Mucosa of descending colon (tissue), 3 donors: ENCODE data around the gene MTMR6. TPM values are rescaled to one million over a fixed set of nuclear protein-coding genes. Genes with fewer than 3 reads are reported as not detected.

Source experiments
- ATAC-seq: fragments of 200-7000 bp; cut with Tn5 transposase; one replicate; pipeline ENCODE4 v1.9.1; 2020; ENCODE audit warnings: mild to moderate bottlenecking, moderate library complexity
- DNase-seq, 3 donors: peaks; one replicate each; pipeline ENCODE4 v3.0.0-alpha.2; 2020
- H3K36me3 ChIP-seq: fragments of 200-600 bp; one replicate; pipeline ENCODE4 v1.8.0; 2021; ENCODE audit warnings: low read depth, mild to moderate bottlenecking
- H3K4me1 ChIP-seq: fragments of 200-600 bp; one replicate; pipeline ENCODE4 v1.8.0; 2021; ENCODE audit warnings: low read depth, mild to moderate bottlenecking
- H3K4me3 ChIP-seq: fragments of 200-600 bp; one replicate; pipeline ENCODE4 v1.8.0; 2021; ENCODE audit warnings: mild to moderate bottlenecking
- H3K9me3 ChIP-seq: fragments of 200-600 bp; one replicate; pipeline ENCODE4 v1.8.0; 2021; ENCODE audit warnings: mild to moderate bottlenecking
- CTCF ChIP-seq: fragments of 200-600 bp; IDR thresholded peaks from one replicate; pipeline ENCODE4 v1.8.0; 2022; ENCODE audit warnings: antibody characterized with exemption, mild to moderate bottlenecking
- intact Hi-C, 2 donors: fragments of 100-400 bp; cut with DNase I in 1 of 2; cut with micrococcal nuclease in 1 of 2; formaldehyde crosslinking; loops; one replicate each; pipeline versions ENCODE4 v1.11.0 to v1.11.1; 2022; cut with DNase I, micrococcal nuclease
- total RNA-seq, 3 donors: library from RNA; stranded (reverse); fragmentation: NEBNext Ultra II Directional in 2 of 3; extraction: Animal tissue kit (Norgen Biotek cat#: 25700) in 2 of 3; gene quantifications; one replicate each; pipeline versions ENCODE4 v1.2.1 to v1.2.4, GENCODE V29; 2021 to 2023
- donor health status: DM: no; HTN: no; CAD: no; lungs with moderate emphysema.
- donor health status: DM: no; HTN: no; CAD: no.
- donor health status: DM: no; HTN: yes; CAD: no.

Gene MTMR6
- total RNA-seq, 3 donors from 2014 or later = 10.8 to 18.5 (median 13.7) TPM

DNA sequence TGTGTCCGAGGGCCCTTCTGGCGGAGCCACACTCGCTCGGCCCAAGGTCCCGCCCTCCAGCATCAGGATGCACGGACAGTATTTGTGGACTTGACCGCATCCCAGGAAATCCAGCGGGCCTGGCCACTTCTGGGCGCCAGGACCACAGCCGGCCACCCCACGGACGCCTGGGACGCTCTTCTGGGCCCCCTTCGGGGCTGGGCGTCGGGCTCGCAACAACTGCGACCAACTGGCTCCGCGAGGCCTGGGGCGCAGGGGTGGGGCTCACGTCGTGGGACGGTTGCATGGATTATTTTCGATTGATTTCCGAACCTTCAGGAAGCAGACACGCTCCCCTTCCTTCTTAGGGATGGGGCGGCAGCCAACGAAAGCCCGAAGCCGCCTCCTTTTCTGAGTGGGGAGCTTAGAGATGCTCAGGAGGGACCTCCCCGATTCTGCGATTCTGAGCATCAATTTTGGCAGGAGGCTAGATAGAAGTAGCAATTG lies 13.6 kb upstream of the MTMR6 start:
- ATAC-seq (peak; percentile 1), DNase-seq (peak; percentile 37 to 67 (median 61))
- TF ChIP-seq CTCF = no peak
- H3K9me3 ChIP-seq = no peaks in the 10 kb centered on the region
- peaks cover 9% of the 10 kb centered on the region for H3K4me1 ChIP-seq
- intact Hi-C loops = no loop called here
- peak overlapping the region; percentile 4 for H3K4me3 ChIP-seq
- H3K36me3 ChIP-seq = no peaks in the 10 kb centered on the region

- ATAC-seq (no peak), DNase-seq (no peak)
- Histone ChIP-seq H3K4me1 (no peaks in the 10 kb centered on the region), H3K36me3 (no peaks in the 10 kb centered on the region), H3K9me3 (no peaks in the 10 kb centered on the region), H3K4me3 (no peak overlapping the region)
- TF ChIP-seq CTCF = no peak
- intact Hi-C loops = no loop called here
These were observed 8.4 kb upstream of the MTMR6 start for GRCh38 chr13:25295701-25296100.

DNA sequence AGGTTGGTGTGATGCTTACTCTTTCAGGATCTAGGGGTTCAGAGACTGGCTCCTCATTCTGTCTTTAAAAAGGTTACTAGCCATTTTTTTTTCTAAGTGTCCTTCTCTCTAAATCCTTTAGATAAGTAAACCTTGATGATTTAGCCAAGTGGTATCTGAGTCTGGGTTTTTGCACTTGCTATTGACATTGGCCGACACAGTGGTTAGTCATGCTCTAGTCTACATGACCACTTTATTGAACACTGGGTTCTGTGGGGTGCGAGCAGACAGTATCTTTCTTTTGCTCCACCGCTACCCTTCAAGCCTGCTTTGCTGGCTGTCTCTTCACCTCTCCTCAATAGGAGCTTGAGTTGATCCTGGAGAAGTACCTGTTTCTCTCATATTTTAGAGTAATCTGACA lies 7.9 kb upstream of the MTMR6 start:
- no peak for TF ChIP-seq CTCF
- no peak overlapping the region for H3K4me3 ChIP-seq
- H3K9me3 ChIP-seq = no peaks in the 10 kb centered on the region
- ATAC-seq (no peak), DNase-seq (no peak)
- intact Hi-C loops = no loop called here
- H3K36me3 ChIP-seq = no peaks in the 10 kb centered on the region
- no peaks in the 10 kb centered on the region for H3K4me1 ChIP-seq

DNA sequence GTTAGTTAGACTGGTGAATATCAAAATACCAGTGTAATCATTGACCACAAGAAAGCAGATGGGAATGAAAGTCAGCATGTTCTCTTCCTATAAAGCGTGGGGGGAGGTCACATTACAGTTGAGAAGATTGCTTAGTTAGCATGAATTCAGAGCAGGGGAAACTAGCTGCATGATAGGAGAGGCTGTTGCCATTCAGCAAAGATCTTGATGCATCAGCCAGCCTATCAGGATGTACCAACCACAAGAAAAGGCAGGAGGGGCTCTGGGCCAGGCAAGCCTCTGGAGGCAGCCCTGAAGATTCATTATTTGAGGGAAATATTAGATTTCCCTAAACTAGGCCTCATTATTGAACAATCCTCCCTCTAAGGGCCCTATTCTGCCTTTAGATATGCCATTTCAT lies 5.0 kb upstream of the MTMR6 start:
- TF ChIP-seq CTCF = no peak
- H3K4me3 ChIP-seq = no peak overlapping the region
- no peaks in the 10 kb centered on the region for H3K36me3 ChIP-seq
- DNase-seq (no peak), ATAC-seq (peak; percentile 14)
- intact Hi-C loops = no loop called here
- no peaks in the 10 kb centered on the region for H3K9me3 ChIP-seq
- no peaks in the 10 kb centered on the region for H3K4me1 ChIP-seq

- DNase-seq (no peak), ATAC-seq (no peak)
- TF ChIP-seq CTCF = no peak
- Histone ChIP-seq H3K9me3 (no peaks in the 10 kb centered on the region), H3K4me3 (no peak overlapping the region), H3K36me3 (no peaks in the 10 kb centered on the region), H3K4me1 (no peaks in the 10 kb centered on the region)
- intact Hi-C loops = no loop called here
These were observed 4.4 kb upstream of the MTMR6 start for GRCh38 chr13:25291691-25292090.

DNA sequence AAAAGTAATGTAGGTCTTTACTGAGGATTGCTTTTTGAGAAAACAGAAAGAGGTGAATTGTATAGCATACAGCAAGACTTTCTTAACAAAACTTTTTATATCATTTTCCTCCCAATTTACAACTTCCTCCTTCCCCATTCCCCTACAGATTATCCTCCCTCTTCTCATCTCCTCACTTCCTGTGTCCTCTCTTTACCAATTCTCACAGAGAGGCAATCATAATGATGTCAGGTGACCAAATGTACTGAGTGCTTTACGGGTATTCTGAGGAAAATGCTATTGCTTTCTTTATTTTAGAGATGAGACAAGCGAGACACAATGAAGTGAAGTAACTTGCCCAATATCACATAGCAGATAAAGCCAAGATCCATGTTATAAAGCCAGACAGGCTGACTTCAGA lies 1.7 kb upstream of the MTMR6 start:
- H3K9me3 ChIP-seq = no peaks in the 10 kb centered on the region
- ATAC-seq (no peak), DNase-seq (no peak)
- no peak overlapping the region for H3K4me3 ChIP-seq
- peaks cover 12% of the 10 kb centered on the region for H3K4me1 ChIP-seq
- intact Hi-C loops = no loop called here
- no peak for TF ChIP-seq CTCF
- no peaks in the 10 kb centered on the region for H3K36me3 ChIP-seq
